VCaP (cell line): ENCODE data around the gene PGBD5.

Experiments
- H3K27ac ChIP-seq: fragments of 450-650 bp; 2 replicates; pipeline ENCODE4 v1.5.1; 2017
- CTCF ChIP-seq: fragments of 450-650 bp; conservative IDR thresholded peaks from 2 replicates; pipeline ENCODE4 v1.5.1; 2017; ENCODE audit warnings: mild to moderate bottlenecking, moderate library complexity

Gene PGBD5

DNA sequence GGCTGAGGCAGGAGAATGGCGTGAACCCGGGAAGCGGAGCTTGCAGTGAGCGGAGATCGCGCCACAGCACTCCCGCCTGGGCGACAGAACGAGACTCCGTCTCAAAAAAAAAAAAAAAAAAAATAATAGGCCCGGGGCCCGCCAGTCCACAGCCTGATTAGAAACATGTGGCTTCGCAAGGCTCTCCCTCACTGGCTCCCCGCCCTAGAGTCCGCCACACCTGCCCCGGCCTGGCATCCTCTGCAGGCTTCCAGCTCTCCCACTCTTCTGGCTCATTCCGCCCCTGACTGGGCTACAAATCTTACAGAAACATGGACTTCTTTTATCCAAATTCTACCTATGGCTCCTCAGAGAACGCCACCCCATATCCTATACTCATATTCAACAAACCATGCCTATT is 32.4 kb downstream of the PGBD5 start:
- H3K27ac ChIP-seq, result no peak overlapping the region
- no peak for TF ChIP-seq CTCF

- no peak overlapping the region for H3K27ac ChIP-seq
- TF ChIP-seq CTCF, result no peak
Measured at GRCh38 chr1:230392920-230393521, 33.1 kb downstream of the PGBD5 start.

- TF ChIP-seq CTCF, result no peak
- no peak overlapping the region for H3K27ac ChIP-seq
Measured at GRCh38 chr1:230392536-230392909, 33.6 kb downstream of the PGBD5 start.

- no peak for TF ChIP-seq CTCF
- no peak overlapping the region for H3K27ac ChIP-seq
Measured at GRCh38 chr1:230391776-230392535, 34.2 kb downstream of the PGBD5 start.

GRCh38 chr1:230390371-230390770 is 35.8 kb downstream of the PGBD5 start:
- no peak overlapping the region for H3K27ac ChIP-seq
- no peak for TF ChIP-seq CTCF

DNA sequence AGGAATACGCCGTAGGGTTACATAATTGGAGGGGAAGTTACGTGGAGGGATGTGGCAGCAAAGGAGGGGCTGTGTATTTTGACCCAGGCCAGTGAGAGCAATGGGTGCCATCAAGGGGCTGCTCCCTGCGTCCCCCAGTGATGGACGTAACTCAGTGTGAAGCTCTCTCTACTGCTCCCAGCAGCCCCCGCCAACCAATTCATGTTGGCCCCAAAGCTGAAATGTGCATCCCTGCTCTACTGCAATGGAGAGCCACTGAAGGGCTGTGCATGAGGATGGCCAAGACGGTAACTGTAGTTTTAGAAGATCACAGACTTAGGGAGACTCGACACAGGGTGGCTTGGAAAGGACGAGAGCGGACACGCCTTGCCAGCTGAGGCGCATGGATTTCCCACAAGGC is 38.3 kb downstream of the PGBD5 start:
- H3K27ac ChIP-seq, result no peak overlapping the region
- TF ChIP-seq CTCF, result no peak

- H3K27ac ChIP-seq, result no peak overlapping the region
- TF ChIP-seq CTCF, result no peak
Measured at GRCh38 chr1:230387296-230387695, 38.8 kb downstream of the PGBD5 start.
